Measurements from ENCODE around the gene MRPS27. TPM values are rescaled to one million over a fixed set of nuclear protein-coding genes. Genes with fewer than 3 reads are reported as not detected.
"Not testable (repeated sequence)": the region's sequence is repeated elsewhere in the genome, so short reads cannot be mapped to it uniquely, and the experiment has no call there.

The MRPS27 gene
- total RNA-seq, 1 experiment from 2014 or later: 61.2 TPM

DNA sequence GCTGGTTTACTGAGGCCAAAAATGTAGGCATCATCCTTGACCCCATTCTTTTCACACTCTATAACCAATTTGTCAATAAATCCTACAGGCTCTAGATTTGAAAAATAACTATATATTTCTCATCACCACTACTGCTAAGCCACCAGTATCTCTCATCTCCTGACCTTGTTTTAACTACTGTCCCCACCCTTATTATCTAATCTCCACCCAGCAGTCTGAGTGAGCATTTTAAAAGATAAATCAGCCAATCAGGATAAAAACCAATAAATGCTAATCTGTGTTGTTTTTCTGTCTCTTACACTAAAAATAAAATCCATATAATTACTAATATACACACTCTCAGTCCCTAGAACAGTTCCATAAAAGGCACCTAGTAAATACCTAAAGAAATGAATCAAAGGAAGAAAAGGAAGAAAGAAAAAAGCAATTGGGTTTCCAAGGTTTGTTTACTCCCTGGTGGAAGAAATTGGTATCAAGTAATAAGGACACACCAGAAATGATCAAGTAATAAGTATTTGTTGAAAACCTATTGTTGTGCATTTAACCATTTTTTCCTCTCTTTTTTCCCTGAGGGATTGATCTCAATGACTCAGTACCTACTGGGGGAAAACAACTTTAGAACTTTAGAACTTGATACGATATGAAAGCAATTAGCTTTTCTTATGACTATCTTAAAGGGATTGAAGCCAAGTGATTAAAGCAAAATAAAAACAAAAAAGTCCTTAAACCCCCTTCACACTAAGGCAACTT lies 19.3 kb downstream of the MRPS27 start:
- Mint-ChIP-seq H3K4me3 (ENCODE audit: low read depth, unreplicated experiment) (no peak overlapping the region), H3K36me3 (ENCODE audit: insufficient read depth, unreplicated experiment) (no peaks in the 10 kb centered on the region), H3K27me3 (ENCODE audit: unreplicated experiment) (no peaks in the 10 kb centered on the region), H3K9me3 (ENCODE audit: low read depth, unreplicated experiment) (no peaks in the 10 kb centered on the region), H3K27ac (ENCODE audit: unreplicated experiment) (no peak overlapping the region), H3K4me1 (ENCODE audit: low read depth, unreplicated experiment) (peaks cover 17% of the 10 kb centered on the region)
- TF ChIP-seq, protein P1, sequence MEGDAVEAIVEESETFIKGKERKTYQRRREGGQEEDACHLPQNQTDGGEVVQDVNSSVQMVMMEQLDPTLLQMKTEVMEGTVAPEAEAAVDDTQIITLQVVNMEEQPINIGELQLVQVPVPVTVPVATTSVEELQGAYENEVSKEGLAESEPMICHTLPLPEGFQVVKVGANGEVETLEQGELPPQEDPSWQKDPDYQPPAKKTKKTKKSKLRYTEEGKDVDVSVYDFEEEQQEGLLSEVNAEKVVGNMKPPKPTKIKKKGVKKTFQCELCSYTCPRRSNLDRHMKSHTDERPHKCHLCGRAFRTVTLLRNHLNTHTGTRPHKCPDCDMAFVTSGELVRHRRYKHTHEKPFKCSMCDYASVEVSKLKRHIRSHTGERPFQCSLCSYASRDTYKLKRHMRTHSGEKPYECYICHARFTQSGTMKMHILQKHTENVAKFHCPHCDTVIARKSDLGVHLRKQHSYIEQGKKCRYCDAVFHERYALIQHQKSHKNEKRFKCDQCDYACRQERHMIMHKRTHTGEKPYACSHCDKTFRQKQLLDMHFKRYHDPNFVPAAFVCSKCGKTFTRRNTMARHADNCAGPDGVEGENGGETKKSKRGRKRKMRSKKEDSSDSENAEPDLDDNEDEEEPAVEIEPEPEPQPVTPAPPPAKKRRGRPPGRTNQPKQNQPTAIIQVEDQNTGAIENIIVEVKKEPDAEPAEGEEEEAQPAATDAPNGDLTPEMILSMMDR (IDR thresholded peaks at IDR 0.05; ENCODE audit: unreplicated experiment): no peak
- no peak for DNase-seq
- no TSS peak for BruUV-seq (replicated peaks)
- intact Hi-C loops (cut with micrococcal nuclease; ENCODE audit: unreplicated experiment): loop anchor here (10.0 kb wide), 1 partner anchor 166 kb away; no protein-coding TSS in a partner anchor
- CTCF ChIA-PET: no interaction called here

DNA sequence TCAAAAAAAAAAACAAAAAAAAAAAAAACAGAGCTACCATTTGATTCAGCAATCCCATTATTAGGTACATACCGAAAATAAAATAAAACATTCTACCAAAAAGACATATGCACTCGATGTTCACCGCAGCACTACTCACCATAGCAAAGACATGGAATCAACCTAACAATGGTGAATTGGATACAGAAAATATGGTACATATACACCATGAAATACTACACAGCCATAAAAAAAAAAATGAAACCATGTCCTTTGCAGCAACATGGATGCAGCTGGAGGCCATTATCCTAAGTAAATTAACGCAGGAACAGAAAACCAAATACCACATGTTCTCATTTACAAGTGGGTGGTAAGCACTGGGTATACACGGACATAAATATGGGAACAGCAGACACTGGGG lies 21.3 kb downstream of the MRPS27 start:
- intact Hi-C loops (cut with micrococcal nuclease; ENCODE audit: unreplicated experiment): no loop called here
- DNase-seq: no peak
- BruUV-seq (replicated peaks): no TSS peak
- TF ChIP-seq, protein P1 (IDR thresholded peaks at IDR 0.05; ENCODE audit: unreplicated experiment): no peak
- H3K36me3 Mint-ChIP-seq (ENCODE audit: insufficient read depth, unreplicated experiment): peaks cover 11% of the 10 kb centered on the region
- H3K4me3 Mint-ChIP-seq (ENCODE audit: low read depth, unreplicated experiment): no peak overlapping the region
- no peaks in the 10 kb centered on the region for H3K9me3 Mint-ChIP-seq (ENCODE audit: low read depth, unreplicated experiment)
- H3K27me3 Mint-ChIP-seq (ENCODE audit: unreplicated experiment): no peaks in the 10 kb centered on the region
- H3K27ac Mint-ChIP-seq (ENCODE audit: unreplicated experiment): no peak overlapping the region
- H3K4me1 Mint-ChIP-seq (ENCODE audit: low read depth, unreplicated experiment): peaks cover 9% of the 10 kb centered on the region
- CTCF ChIA-PET: interaction anchor here (0.6 kb wide), 1 partner anchor 9 kb away, joined by 3 read pairs; no protein-coding TSS in a partner anchor

DNA sequence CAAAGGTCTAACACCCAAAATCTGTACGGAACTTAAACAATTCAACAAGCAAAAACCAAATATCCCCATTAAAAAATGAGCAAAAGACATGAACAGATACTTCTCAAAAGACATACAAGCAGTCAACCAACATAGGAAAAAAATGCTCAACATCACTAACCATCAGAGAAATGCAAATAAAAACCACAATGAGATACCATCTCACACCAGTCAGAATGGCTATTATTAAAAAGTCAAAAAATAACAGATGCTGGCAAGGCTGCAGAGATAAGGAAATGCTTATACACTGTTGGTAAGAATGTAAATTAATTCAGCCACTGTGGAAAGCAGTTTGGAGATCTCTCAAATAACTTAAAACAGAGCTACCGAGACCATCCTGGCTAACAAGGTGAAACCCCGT lies 21.9 kb downstream of the MRPS27 start:
- BruUV-seq (replicated peaks); H3K9me3 Mint-ChIP-seq (ENCODE audit: low read depth, unreplicated experiment); intact Hi-C loops (cut with micrococcal nuclease; ENCODE audit: unreplicated experiment); H3K4me3 Mint-ChIP-seq (ENCODE audit: low read depth, unreplicated experiment); DNase-seq; H3K4me1 Mint-ChIP-seq (ENCODE audit: low read depth, unreplicated experiment); H3K27ac Mint-ChIP-seq (ENCODE audit: unreplicated experiment); H3K27me3 Mint-ChIP-seq (ENCODE audit: unreplicated experiment): not testable (repeated sequence)
- CTCF ChIA-PET: interaction anchor here (0.6 kb wide), 1 partner anchor 10 kb away, joined by 3 read pairs; no protein-coding TSS in a partner anchor
- peaks cover 11% of the 10 kb centered on the region for H3K36me3 Mint-ChIP-seq (ENCODE audit: insufficient read depth, unreplicated experiment)

DNA sequence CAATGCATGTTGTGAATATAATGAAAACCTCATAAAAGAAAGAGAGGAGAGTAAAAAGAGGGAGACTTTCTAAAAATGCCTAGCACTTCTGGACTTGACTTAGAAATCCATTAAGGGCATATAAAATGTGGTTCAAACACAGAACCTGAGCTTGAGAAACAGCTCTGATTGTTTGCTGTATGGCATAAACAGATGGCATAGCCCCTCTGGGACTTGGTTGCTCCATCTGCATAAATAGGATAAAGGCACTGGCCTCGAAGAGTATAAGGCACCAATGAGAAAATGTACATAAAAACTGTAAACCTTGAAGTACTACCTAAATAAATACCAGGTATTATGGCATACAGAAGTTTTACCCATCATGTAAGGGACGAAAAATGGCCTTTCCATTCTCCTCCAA lies 23.8 kb downstream of the MRPS27 start:
- intact Hi-C loops (cut with micrococcal nuclease; ENCODE audit: unreplicated experiment): no loop called here
- H3K36me3 Mint-ChIP-seq (ENCODE audit: insufficient read depth, unreplicated experiment): peaks cover 11% of the 10 kb centered on the region
- TF ChIP-seq, protein P1 (IDR thresholded peaks at IDR 0.05; ENCODE audit: unreplicated experiment): no peak
- H3K27me3 Mint-ChIP-seq (ENCODE audit: unreplicated experiment): no peaks in the 10 kb centered on the region
- DNase-seq: no peak
- H3K4me1 Mint-ChIP-seq (ENCODE audit: low read depth, unreplicated experiment): peaks cover 9% of the 10 kb centered on the region
- BruUV-seq (replicated peaks): no TSS peak
- H3K9me3 Mint-ChIP-seq (ENCODE audit: low read depth, unreplicated experiment): no peaks in the 10 kb centered on the region
- CTCF ChIA-PET: no interaction called here
- no peak overlapping the region for H3K4me3 Mint-ChIP-seq (ENCODE audit: low read depth, unreplicated experiment)
- H3K27ac Mint-ChIP-seq (ENCODE audit: unreplicated experiment): no peak overlapping the region

DNA sequence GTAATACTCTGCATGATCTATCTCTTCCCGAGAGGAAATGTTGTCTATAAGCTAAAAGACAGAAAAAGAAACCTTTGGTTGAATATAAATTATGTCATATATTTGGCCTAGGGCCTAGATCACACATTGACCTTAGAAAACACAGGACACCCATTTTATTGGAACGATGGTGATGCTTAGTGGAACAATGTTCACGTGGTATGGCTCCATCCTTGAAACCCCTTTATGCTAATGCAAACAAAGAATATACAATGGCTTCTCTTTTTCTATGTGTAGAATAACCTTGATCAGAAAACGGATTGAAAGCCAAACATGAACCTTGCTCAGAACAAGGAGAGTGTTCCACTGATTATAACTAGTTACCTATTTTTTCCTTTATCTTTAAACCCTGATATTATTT lies 24.5 kb downstream of the MRPS27 start:
- no peak for DNase-seq
- H3K9me3 Mint-ChIP-seq (ENCODE audit: low read depth, unreplicated experiment): no peaks in the 10 kb centered on the region
- intact Hi-C loops (cut with micrococcal nuclease; ENCODE audit: unreplicated experiment): no loop called here
- H3K27me3 Mint-ChIP-seq (ENCODE audit: unreplicated experiment): no peaks in the 10 kb centered on the region
- BruUV-seq (replicated peaks): no TSS peak
- TF ChIP-seq, protein P1 (IDR thresholded peaks at IDR 0.05; ENCODE audit: unreplicated experiment): no peak
- peaks cover 9% of the 10 kb centered on the region for H3K4me1 Mint-ChIP-seq (ENCODE audit: low read depth, unreplicated experiment)
- peaks cover 11% of the 10 kb centered on the region for H3K36me3 Mint-ChIP-seq (ENCODE audit: insufficient read depth, unreplicated experiment)
- CTCF ChIA-PET: no interaction called here
- no peak overlapping the region for H3K4me3 Mint-ChIP-seq (ENCODE audit: low read depth, unreplicated experiment)
- H3K27ac Mint-ChIP-seq (ENCODE audit: unreplicated experiment): no peak overlapping the region

Data from Calu3 (cell line).